Stimulated activated CD8-positive, alpha-beta memory T cell treated with anti-CD3 and anti-CD28 coated beads, Interleukin-15, amount 100 ng/mL, for 4 hours (primary cell): ENCODE results near the gene NCOA1.
"Not testable (repeated sequence)": the region's sequence is repeated elsewhere in the genome, so short reads cannot be mapped to it uniquely, and the experiment has no call there.

ENCODE experiments used
- DNase-seq, 2 donors: peaks; one replicate each; pipeline ENCODE4 v3.0.0-alpha.2; 2020; ENCODE audit warnings: low read depth in 2 of 2

NCOA1 gene

DNA sequence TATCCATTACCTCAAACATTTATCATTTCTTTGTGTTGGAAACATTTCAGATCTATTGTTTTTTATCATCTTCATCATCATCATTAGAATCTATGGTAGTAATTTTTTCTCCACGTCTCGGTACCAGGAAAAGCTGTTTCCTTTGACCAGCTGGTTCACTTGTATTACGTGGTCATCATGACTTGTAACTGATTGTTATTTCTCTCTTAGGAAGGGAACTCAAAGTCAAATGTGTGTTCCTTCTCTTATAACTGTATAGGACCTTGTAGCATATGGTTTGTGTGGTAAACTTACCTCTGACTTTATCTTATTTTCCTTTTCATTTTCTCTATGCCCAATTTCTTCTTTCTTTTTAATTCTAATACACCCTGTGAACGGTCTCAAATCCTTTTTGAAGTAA is 16.5 kb downstream of the NCOA1 start:
- no peak for DNase-seq

GRCh38 chr2:24508878-24509277 is 17.8 kb downstream of the NCOA1 start:
- no peak for DNase-seq

- no peak for DNase-seq
These were observed 18.4 kb downstream of the NCOA1 start for GRCh38 chr2:24509425-24509824.

- DNase-seq = no peak
These were observed 18.8 kb downstream of the NCOA1 start for GRCh38 chr2:24509840-24510239.

- no peak for DNase-seq
These were observed 19.7 kb downstream of the NCOA1 start for GRCh38 chr2:24510771-24511170.

GRCh38 chr2:24511198-24511597 is 20.1 kb downstream of the NCOA1 start:
- DNase-seq = no peak

GRCh38 chr2:24511894-24512293 is 20.8 kb downstream of the NCOA1 start:
- no peak for DNase-seq

- DNase-seq = no peak
These were observed 21.4 kb downstream of the NCOA1 start for GRCh38 chr2:24512404-24512803.

- no peak for DNase-seq
These were observed 21.8 kb downstream of the NCOA1 start for GRCh38 chr2:24512831-24513230.

DNA sequence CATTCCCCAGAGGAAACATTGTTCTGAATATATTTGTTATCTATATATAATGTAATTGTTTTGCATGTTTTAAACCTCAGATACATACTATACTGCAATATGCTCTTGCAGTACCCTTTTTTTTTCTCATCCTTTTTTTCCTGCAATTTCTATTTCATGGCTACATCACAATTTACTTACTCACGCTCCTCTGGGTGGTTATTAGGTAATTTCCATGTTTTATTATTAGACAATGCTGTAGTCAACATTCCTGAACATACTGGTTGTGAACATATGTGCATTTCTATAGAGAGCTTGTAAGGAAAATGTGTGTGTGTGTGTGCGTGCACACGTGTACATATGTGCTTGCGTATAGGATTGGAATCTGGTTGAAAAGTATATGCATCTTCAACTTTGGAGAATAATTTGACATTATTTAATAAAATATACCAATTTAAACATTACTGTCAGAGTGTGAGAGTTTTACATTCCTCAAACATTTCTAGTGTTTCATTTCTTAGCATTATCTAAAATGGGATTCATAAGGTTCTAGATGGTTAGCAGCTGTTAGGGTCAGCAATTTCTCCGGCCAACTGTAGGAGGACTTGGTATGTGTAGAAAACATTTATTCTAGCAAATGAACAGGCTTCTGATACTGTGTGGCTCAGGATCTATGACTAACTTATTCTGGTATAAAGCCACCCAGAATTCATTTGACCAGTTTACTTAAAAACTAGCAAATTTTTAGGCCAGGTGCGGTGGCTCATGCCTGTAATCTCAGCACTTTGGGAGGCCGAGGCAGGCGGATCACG is 22.4 kb downstream of the NCOA1 start:
- no peak for DNase-seq

DNA sequence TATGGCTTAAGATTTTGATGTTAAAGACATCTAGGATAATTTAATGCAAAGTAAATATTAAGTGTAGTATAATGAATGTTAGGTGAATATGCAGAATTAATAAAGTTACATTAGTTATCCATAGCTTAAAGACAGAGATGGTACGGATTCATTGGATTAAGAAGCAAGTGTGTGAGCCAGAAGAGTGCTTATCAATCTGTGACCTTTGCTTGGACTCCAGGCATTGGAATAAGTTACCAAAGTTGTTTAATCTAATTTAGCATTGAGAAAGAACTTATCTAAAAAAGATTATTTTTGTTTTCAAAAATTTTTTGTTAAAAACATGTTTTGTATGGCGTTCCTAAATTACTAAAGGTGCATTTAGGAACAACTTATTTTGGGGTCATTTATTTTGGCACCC is 23.8 kb downstream of the NCOA1 start:
- DNase-seq = no peak

DNA sequence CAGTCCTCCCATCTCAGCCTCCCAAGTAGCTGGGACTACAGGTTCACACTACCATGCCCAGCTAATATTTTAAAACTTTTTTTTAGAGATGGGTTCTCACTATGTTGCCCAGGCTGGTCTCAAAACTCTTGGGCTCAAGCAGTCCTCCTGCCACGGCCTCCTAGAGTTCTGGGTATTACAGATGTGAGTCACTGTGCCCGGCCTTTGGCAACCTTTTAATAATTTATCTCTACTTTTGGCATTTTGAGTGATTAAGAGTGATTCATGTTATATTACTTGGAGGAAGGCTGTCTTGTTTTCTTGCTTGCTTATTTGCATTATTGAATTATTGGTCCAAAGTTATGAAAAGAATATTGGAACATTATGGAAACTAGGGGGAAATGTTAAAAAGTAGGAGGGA is 24.3 kb downstream of the NCOA1 start:
- DNase-seq = no peak

GRCh38 chr2:24515831-24516230 is 24.8 kb downstream of the NCOA1 start:
- no peak for DNase-seq

DNA sequence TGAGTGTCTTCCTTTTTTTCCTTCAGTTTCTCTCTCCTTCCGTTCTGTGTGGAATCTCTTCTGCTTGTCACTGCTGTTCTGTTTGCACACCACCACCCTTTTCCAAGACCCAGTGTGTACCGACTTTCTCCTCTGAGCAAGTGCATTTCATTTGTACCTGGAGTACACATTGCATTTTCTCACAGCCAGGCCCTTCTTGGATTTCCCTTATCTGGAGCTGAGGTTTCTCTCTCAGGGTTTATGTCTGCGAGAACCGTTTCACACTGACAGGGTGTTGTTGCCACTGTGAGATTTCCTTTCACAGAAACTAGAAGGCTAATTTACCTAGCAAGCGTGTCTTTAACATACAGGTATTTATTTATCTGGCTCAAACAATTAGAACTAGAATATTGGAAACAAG is 26.2 kb downstream of the NCOA1 start:
- DNase-seq = no peak

DNA sequence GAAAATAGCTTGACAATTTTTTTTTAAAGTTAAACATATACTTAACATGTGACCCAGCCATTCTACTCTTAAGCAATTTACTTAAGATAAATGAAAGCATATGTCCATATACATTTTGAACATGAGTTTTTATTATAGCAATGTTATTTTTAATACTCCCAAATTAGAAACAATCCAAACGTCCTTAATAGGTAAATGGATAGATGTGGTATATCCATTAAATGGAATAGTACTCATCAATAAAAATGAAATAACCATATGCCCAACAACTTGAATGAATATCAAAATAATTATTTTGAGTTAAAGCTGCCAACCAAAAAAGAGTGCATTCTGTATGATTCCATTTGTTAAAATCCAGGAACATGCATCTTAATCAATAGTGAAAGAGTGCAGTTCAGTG is 29.1 kb downstream of the NCOA1 start:
- DNase-seq = no peak

DNA sequence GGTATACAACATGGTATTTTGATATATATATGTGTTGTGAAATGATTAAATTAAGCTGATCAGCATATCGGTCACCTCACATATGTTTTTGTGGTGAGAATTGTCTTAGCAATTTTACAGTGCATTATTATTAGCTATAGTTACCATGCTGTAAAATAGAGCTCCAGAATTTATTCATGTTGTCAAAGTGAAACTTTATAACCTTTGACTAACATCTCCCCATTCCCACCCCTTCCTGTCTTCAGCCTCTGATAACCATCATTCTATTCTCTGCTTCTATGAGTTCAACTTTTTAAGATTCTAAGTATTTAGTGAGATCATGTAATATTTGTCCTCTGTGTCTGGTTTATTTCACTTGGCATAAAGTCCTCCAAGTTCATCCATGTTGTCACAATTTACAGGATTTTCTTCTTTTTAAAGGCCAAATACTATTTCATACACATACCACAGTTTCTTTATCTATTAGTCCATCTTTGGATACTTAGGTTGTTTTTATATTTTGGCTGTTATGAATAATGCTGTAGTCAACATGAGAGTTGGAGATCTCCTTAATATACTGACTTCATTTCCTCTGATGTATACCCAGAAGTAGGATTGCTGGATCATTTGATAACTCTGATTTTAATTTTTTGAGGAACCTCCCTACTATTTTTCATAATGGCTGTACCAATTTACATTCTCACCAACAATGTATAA is 30.3 kb downstream of the NCOA1 start:
- no peak for DNase-seq

DNA sequence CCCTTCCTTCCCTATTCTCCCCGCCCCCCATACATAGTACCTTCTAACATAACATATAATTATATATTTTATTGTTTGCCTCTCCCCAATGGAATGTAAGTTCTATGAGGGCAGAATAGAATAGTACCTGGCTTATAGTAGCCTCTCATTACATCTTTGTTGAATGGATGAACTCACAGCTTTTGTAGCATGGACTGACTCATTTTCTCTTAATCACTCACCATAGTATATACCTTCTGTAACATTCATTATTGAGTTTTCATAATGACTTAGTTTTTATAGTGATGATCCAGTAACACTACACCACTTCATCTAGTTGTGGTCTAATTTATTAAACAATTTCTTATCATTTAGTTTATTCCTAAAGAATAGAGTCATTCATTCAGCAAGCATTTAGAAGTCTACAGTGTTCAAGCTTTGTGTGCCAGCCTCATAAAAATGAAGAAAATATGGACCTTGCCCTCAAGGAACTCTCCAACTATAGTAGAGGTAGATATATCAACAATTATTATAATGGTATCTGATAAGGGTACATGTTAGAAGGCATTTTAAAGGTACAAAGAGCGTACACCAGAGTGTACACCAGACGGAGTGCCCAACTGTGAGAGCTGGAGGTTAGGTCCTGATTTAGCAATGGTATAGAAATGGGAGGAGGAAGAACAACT is 31.1 kb downstream of the NCOA1 start:
- no peak for DNase-seq

GRCh38 chr2:24527536-24527935 is 36.5 kb downstream of the NCOA1 start:
- no peak for DNase-seq

DNA sequence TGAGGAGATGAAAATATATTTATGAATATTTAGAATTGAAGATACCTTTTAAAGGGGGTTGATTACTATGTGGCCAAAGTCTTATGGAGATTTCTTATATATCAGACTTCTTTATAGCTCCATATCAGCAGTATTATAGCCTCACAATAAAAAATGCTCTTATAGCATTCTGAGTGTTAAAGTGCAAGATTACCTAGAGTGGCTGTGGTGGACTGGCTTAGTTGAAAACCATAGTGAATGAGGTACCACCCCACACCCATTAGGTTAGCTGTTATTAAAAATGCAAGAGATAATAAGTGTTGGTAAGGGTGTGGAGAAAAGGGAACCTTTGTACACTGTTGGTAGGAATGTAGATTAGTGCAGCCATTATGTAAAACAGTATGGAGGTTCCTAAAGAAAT is 39.7 kb downstream of the NCOA1 start:
- DNase-seq = no peak

DNA sequence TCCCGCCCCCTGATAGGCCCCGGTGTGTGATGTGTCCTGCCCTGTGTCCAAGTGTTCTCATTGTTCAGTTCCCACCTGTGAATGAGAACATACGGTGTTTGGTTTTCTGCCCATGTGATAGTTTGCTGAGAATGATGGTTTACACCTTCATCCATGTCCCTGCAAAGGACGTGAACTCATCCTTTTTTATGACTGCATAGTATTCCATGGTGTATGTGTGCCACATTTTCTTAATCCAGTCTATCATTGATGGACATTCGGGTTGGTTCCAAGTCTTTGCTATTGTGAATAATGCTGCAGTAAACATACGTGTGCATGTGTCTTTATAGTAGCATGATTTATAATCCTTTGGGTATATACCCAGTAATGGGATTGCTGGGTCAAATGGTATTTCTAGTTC is 40.6 kb downstream of the NCOA1 start:
- not testable (repeated sequence) for DNase-seq

- DNase-seq = not testable (repeated sequence)
These were observed 41.0 kb downstream of the NCOA1 start for GRCh38 chr2:24532057-24532456.

DNA sequence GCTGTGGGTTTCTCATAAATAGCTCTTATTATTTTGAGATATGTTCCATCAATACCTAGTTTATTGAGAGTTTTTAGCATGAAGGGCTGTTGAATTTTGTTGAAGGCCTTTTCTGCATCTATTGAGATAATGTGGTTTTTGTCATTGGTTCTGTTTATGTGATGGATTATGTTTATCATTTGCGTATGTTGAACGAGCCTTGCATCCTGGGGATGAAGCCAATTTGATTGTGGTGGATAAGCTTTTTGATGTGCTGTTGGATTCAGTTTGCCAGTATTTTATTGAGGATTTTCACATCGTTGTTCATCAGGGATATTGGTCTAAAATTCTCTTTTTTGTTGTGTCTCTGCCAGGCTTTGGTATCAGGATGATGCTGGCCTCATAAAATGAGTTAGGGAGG is 42.5 kb downstream of the NCOA1 start:
- DNase-seq = not testable (repeated sequence)

GRCh38 chr2:24538720-24539119 is 47.7 kb downstream of the NCOA1 start:
- no peak for DNase-seq
